WTC11 (cell line): ENCODE measurements around the gene CLMP. TPM values are rescaled to one million over a fixed set of nuclear protein-coding genes. Genes with fewer than 3 reads are reported as not detected.
A peak's percentile ranks its signal among the peaks of the same experiment; 100 is the strongest.

Source experiments
- ATAC-seq: fragments of 200-7000 bp; cut with Tn5 transposase; 2 replicates; pipeline ENCODE4 v1.10.0; 2021; ENCODE audit warnings: mild to moderate bottlenecking, moderate library complexity
- CTCF ChIA-PET: fragments of 300-600 bp; sonication (Branson Sonifier 250); formaldehyde crosslinking; loops from one replicate; lab custom pipeline; 2021; ENCODE audit warnings: antibody characterized with exemption; lab: Charles Lee
- POLR2A ChIA-PET: fragments of 350-600 bp; sonication (Branson Sonifier 250); formaldehyde crosslinking; loops from one replicate; lab custom pipeline; 2021; ENCODE audit warnings: antibody characterized with exemption; lab: Charles Lee
- DNase-seq: peaks from one replicate; pipeline ENCODE4 v3.0.0; 2021; ENCODE audit warnings: low spot score
- H3K27ac Mint-ChIP-seq: 2 replicates; pipeline ENCODE4 v1.8.0; 2021; ENCODE audit warnings: mixed read lengths
- H3K27me3 Mint-ChIP-seq: 2 replicates; pipeline ENCODE4 v1.8.0; 2021; ENCODE audit warnings: low read depth, mild to moderate bottlenecking, moderate library complexity, mixed read lengths
- H3K36me3 Mint-ChIP-seq: 2 replicates; pipeline ENCODE4 v1.8.0; 2021; ENCODE audit warnings: mixed read lengths
- H3K4me1 Mint-ChIP-seq: 2 replicates; pipeline ENCODE4 v1.8.0; 2022; ENCODE audit warnings: mixed read lengths
- H3K4me3 Mint-ChIP-seq: 2 replicates; pipeline ENCODE4 v1.8.0; 2021; ENCODE audit warnings: mild to moderate bottlenecking, moderate library complexity, mixed read lengths
- H3K9me3 Mint-ChIP-seq: 2 replicates; pipeline ENCODE4 v1.8.0; 2021; ENCODE audit warnings: mixed read lengths
- ATF2 ChIP-seq: sonication (generic); formaldehyde crosslinking; IDR thresholded peaks from 2 replicates; pipeline ENCODE4 v1.8.1; 2022; ENCODE audit warnings: low read depth, missing genetic modification reagents, borderline replicate concordance
- CBFB ChIP-seq: sonication (generic); formaldehyde crosslinking; IDR thresholded peaks from 2 replicates; pipeline ENCODE4 v1.8.1; 2022; ENCODE audit warnings: mild to moderate bottlenecking, low read depth, missing genetic modification reagents
- ELF4 ChIP-seq: sonication (generic); formaldehyde crosslinking; IDR thresholded peaks from 2 replicates; pipeline ENCODE4 v1.8.1; 2022; ENCODE audit warnings: low read depth, mild to moderate bottlenecking, moderate library complexity, missing genetic modification reagents
- EMX1 ChIP-seq: fragments of 250-450 bp; sonication (Bioruptor Pico); IDR thresholded peaks from 2 replicates; pipeline ENCODE4 v1.8.0; 2021; ENCODE audit warnings: mild to moderate bottlenecking
- FOXP1 ChIP-seq: sonication (generic); formaldehyde crosslinking; IDR thresholded peaks from 2 replicates; pipeline ENCODE4 v1.8.0; 2022; ENCODE audit warnings: missing genetic modification reagents, mild to moderate bottlenecking, moderate library complexity, borderline replicate concordance
- GABPB1 ChIP-seq: sonication (generic); formaldehyde crosslinking; IDR thresholded peaks from 2 replicates; pipeline ENCODE4 v1.8.1; 2023; ENCODE audit warnings: mild to moderate bottlenecking, missing genetic modification reagents
- GTF2I ChIP-seq: fragments of 250-450 bp; sonication (Bioruptor Pico); conservative IDR thresholded peaks from 2 replicates; pipeline ENCODE4 v1.4.0; 2021; ENCODE audit warnings: mild to moderate bottlenecking
- IRF2 ChIP-seq: sonication (generic); formaldehyde crosslinking; IDR thresholded peaks from 2 replicates; pipeline ENCODE4 v1.8.0; 2022; ENCODE audit warnings: low read depth, missing genetic modification reagents, borderline replicate concordance
- JAZF1 ChIP-seq: fragments of 250-450 bp; sonication (Bioruptor Pico); IDR thresholded peaks from 2 replicates; pipeline ENCODE4 v1.9.0; 2021; ENCODE audit warnings: moderate library complexity, mild to moderate bottlenecking, inconsistent platforms
- MLX ChIP-seq: sonication (generic); formaldehyde crosslinking; IDR thresholded peaks from 2 replicates; pipeline ENCODE4 v1.8.1; 2023; ENCODE audit warnings: mild to moderate bottlenecking, missing genetic modification reagents, moderate library complexity
- MYBL2 ChIP-seq: sonication (generic); formaldehyde crosslinking; IDR thresholded peaks from 2 replicates; pipeline ENCODE4 v1.8.1; 2023; ENCODE audit warnings: mild to moderate bottlenecking, moderate library complexity, missing genetic modification reagents
- NFYB ChIP-seq: sonication (generic); formaldehyde crosslinking; conservative IDR thresholded peaks from 2 replicates; pipeline ENCODE4 v1.8.0; 2022; ENCODE audit warnings: low read depth, missing genetic modification reagents
- NR3C1 ChIP-seq: sonication (generic); formaldehyde crosslinking; conservative IDR thresholded peaks from 2 replicates; pipeline ENCODE4 v1.8.1; 2023; ENCODE audit warnings: low read depth, mild to moderate bottlenecking, missing genetic modification reagents
- OVOL2 ChIP-seq: fragments of 250-450 bp; sonication (Bioruptor Pico); IDR thresholded peaks from 2 replicates; pipeline ENCODE4 v1.9.0; 2021; ENCODE audit warnings: mild to moderate bottlenecking, borderline replicate concordance
- PREB ChIP-seq: sonication (generic); formaldehyde crosslinking; IDR thresholded peaks from 2 replicates; pipeline ENCODE4 v1.8.1; 2022; ENCODE audit warnings: mild to moderate bottlenecking, missing genetic modification reagents, moderate library complexity, borderline replicate concordance
- RORB ChIP-seq: fragments of 250-450 bp; sonication (Bioruptor Pico); IDR thresholded peaks from 2 replicates; pipeline ENCODE4 v1.9.0; 2021; ENCODE audit warnings: mild to moderate bottlenecking
- SMAD4 ChIP-seq: sonication (generic); formaldehyde crosslinking; IDR thresholded peaks from 2 replicates; pipeline ENCODE4 v1.8.0; 2022; ENCODE audit warnings: mild to moderate bottlenecking, missing genetic modification reagents
- TEAD4 ChIP-seq: sonication (generic); formaldehyde crosslinking; IDR thresholded peaks from 2 replicates; pipeline ENCODE4 v1.8.0; 2022; ENCODE audit warnings: mild to moderate bottlenecking, missing genetic modification reagents
- TP53 ChIP-seq: sonication (generic); formaldehyde crosslinking; IDR thresholded peaks from 2 replicates; pipeline ENCODE4 v1.8.1; 2023; ENCODE audit warnings: mild to moderate bottlenecking, missing genetic modification reagents
- ZBTB21 ChIP-seq: sonication (generic); formaldehyde crosslinking; IDR thresholded peaks from 2 replicates; pipeline ENCODE4 v1.8.1; 2023; ENCODE audit warnings: mild to moderate bottlenecking, missing genetic modification reagents, borderline replicate concordance
- ZNF121 ChIP-seq: sonication (generic); formaldehyde crosslinking; IDR thresholded peaks from 2 replicates; pipeline ENCODE4 v1.8.0; 2023; ENCODE audit warnings: missing genetic modification reagents
- ZNF263 ChIP-seq: sonication (generic); formaldehyde crosslinking; IDR thresholded peaks from 2 replicates; pipeline ENCODE4 v1.8.1; 2022; ENCODE audit warnings: low read depth, mild to moderate bottlenecking, moderate library complexity, missing genetic modification reagents
- ZNF396 ChIP-seq: fragments of 250-450 bp; sonication (Bioruptor Pico); IDR thresholded peaks from 2 replicates; pipeline ENCODE4 v1.8.0; 2021; ENCODE audit warnings: mild to moderate bottlenecking, moderate library complexity, borderline replicate concordance
- ZNF532 ChIP-seq: fragments of 250-450 bp; sonication (Bioruptor Pico); IDR thresholded peaks from 2 replicates; pipeline ENCODE4 v1.9.0; 2021; ENCODE audit warnings: mild to moderate bottlenecking, borderline replicate concordance
- total RNA-seq: library from RNA; stranded (reverse); gene quantifications from 3 replicates; pipeline ENCODE4 v1.2.3, GENCODE V29; 2021
- TF ChIP-seq, protein P1 (sequence below): sonication (generic); formaldehyde crosslinking; conservative IDR thresholded peaks from 2 replicates; pipeline ENCODE4 v1.8.1; 2023; ENCODE audit warnings: mild to moderate bottlenecking, low read depth, missing genetic modification reagents, moderate library complexity
- TF ChIP-seq, protein P2 (sequence below): sonication (generic); formaldehyde crosslinking; IDR thresholded peaks from 2 replicates; pipeline ENCODE4 v1.8.1; 2022; ENCODE audit warnings: low read depth, mild to moderate bottlenecking, moderate library complexity, missing genetic modification reagents, borderline replicate concordance

The CLMP gene
- total RNA-seq, 1 experiment from 2014 or later: 20.0 TPM

- CTCF ChIA-PET: interaction anchor here (0.6 to 1.7 kb wide), 6 partner anchors 8 to 92 kb away, joined by 3 to 4 read pairs (median 4); no protein-coding TSS in a partner anchor
- POLR2A ChIA-PET: interaction anchor here (1.3 to 1.5 kb wide), 2 partner anchors 10 to 132 kb away, joined by 4 to 9 read pairs; partner anchors contain the start of gene HSPA8
- peaks cover 55% of the 10 kb centered on the region for H3K4me1 Mint-ChIP-seq
- peaks cover 25% of the 10 kb centered on the region for H3K27me3 Mint-ChIP-seq
- H3K27ac Mint-ChIP-seq: peak overlapping the region; percentile 82
- peak overlapping the region; percentile 91 for H3K4me3 Mint-ChIP-seq
- peak; percentile 73 for DNase-seq
- no peaks in the 10 kb centered on the region for H3K9me3 Mint-ChIP-seq
- peaks cover 4% of the 10 kb centered on the region for H3K36me3 Mint-ChIP-seq
- peak; percentile 34 for ATAC-seq
- TF ChIP-seq MYBL2 (peak; percentile 45; the same call in 1 of the 2 replicates), NR3C1 (CRISPR knock-in tag) (no peak), FOXP1 (peak; percentile 96), MLX (CRISPR knock-in tag) (no peak), TP53 (CRISPR knock-in tag) (peak; percentile 41; the same call in 1 of the 2 replicates), GTF2I (CRISPR knock-in tag) (no peak), ZBTB21 (CRISPR knock-in tag) (no peak), JAZF1 (CRISPR knock-in tag) (no peak), ATF2 (CRISPR knock-in tag) (no peak), CBFB (no peak), ZNF532 (no peak), PREB (CRISPR knock-in tag) (no peak), ELF4 (CRISPR knock-in tag) (no peak), RORB (CRISPR knock-in tag) (no peak), GABPB1 (CRISPR knock-in tag) (no peak), ZNF263 (CRISPR knock-in tag) (no peak), EMX1 (CRISPR knock-in tag) (no peak), SMAD4 (CRISPR knock-in tag) (no peak; the same call in 1 of the 2 replicates), NFYB (no peak), IRF2 (CRISPR knock-in tag) (no peak), OVOL2 (CRISPR knock-in tag) (no peak), ZNF121 (CRISPR knock-in tag) (no peak), TEAD4 (no peak), ZNF396 (CRISPR knock-in tag) (no peak)
- TF ChIP-seq, protein P1, sequence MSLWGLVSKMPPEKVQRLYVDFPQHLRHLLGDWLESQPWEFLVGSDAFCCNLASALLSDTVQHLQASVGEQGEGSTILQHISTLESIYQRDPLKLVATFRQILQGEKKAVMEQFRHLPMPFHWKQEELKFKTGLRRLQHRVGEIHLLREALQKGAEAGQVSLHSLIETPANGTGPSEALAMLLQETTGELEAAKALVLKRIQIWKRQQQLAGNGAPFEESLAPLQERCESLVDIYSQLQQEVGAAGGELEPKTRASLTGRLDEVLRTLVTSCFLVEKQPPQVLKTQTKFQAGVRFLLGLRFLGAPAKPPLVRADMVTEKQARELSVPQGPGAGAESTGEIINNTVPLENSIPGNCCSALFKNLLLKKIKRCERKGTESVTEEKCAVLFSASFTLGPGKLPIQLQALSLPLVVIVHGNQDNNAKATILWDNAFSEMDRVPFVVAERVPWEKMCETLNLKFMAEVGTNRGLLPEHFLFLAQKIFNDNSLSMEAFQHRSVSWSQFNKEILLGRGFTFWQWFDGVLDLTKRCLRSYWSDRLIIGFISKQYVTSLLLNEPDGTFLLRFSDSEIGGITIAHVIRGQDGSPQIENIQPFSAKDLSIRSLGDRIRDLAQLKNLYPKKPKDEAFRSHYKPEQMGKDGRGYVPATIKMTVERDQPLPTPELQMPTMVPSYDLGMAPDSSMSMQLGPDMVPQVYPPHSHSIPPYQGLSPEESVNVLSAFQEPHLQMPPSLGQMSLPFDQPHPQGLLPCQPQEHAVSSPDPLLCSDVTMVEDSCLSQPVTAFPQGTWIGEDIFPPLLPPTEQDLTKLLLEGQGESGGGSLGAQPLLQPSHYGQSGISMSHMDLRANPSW (CRISPR knock-in tag): no peak
- TF ChIP-seq, protein P2, sequence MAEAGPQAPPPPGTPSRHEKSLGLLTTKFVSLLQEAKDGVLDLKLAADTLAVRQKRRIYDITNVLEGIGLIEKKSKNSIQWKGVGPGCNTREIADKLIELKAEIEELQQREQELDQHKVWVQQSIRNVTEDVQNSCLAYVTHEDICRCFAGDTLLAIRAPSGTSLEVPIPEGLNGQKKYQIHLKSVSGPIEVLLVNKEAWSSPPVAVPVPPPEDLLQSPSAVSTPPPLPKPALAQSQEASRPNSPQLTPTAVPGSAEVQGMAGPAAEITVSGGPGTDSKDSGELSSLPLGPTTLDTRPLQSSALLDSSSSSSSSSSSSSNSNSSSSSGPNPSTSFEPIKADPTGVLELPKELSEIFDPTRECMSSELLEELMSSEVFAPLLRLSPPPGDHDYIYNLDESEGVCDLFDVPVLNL: no peak
These were observed 486 bp downstream of the CLMP start for GRCh38 chr11:123194337-123195187.
